GM06990 (cell line): Measurements from ENCODE around the gene ZNF48.

ENCODE experiments used
- DNase-seq: peaks from one replicate; pipeline ENCODE4 v3.0.0-alpha.2; 2011; ENCODE audit not compliant: insufficient read length; ENCODE audit errors: extremely low read depth
- H3K27me3 ChIP-seq: replicated peaks from 2 replicates; pipeline ENCODE4 v1.6.0; 2011; ENCODE audit warnings: low read length; ENCODE audit not compliant: control insufficient read depth, insufficient read depth
- H3K36me3 ChIP-seq: 2 replicates; pipeline ENCODE4 v1.5.1; 2011; ENCODE audit warnings: low read length; ENCODE audit not compliant: control insufficient read depth, insufficient read depth
- H3K4me3 ChIP-seq: replicated peaks from 2 replicates; pipeline ENCODE4 v1.5.1; 2011; ENCODE audit warnings: low read depth, mild to moderate bottlenecking, control low read depth, low read length
- TF ChIP-seq, protein P1 (sequence below): IDR thresholded peaks from 2 replicates; pipeline ENCODE4 v1.5.1; 2011; ENCODE audit warnings: low read length, control low read depth, mild to moderate bottlenecking, inconsistent platforms; ENCODE audit not compliant: insufficient read depth, poor library complexity, severe bottlenecking

ZNF48 gene

DNA sequence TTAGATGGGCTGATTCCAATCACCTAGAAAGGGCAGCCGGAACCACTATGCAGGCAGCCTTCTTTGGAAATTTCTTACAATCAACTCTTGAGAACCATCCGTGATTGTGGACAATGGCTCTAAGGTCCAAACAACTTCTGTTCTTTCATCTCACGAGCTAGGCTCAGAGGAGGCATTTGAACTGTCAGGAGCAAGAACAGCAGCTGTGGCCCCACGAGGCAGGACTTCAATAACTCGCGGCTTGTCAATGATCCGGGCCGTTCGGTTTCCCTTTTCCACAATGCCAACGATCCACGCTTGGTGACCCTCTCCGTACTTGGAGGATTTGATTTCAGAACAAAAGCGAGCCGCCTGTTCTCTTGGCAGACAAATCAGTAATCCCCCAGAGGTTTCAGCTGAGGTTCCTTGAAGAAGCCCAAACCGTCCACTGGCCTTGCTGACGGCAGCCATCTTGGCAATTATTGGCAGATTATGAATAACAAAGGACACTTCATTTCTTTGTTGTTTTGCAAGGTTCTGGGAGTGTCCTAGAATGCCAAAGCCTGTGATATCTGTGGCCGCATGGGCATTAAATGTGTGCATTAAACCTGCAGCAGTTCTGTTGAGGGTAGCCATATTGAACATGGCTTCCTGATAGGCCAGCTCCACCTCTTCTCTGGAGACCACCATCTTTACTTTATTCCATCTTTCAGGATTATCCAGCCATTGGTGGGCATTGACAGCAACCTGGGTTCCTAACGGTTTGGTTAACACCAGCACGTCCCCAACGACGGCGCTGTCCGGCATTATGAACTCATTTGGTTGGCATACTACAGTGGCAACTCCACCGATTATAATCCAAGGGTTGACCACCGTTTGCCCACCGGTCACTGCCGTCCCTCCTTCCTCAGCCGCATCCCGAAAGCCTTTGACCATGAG, 49.3 kb downstream of the ZNF48 start:
- Histone ChIP-seq H3K36me3 (peaks cover 1% of the 10 kb centered on the region), H3K4me3 (peak overlapping the region; percentile 92), H3K27me3 (no peaks in the 10 kb centered on the region)
- TF ChIP-seq, protein P1, sequence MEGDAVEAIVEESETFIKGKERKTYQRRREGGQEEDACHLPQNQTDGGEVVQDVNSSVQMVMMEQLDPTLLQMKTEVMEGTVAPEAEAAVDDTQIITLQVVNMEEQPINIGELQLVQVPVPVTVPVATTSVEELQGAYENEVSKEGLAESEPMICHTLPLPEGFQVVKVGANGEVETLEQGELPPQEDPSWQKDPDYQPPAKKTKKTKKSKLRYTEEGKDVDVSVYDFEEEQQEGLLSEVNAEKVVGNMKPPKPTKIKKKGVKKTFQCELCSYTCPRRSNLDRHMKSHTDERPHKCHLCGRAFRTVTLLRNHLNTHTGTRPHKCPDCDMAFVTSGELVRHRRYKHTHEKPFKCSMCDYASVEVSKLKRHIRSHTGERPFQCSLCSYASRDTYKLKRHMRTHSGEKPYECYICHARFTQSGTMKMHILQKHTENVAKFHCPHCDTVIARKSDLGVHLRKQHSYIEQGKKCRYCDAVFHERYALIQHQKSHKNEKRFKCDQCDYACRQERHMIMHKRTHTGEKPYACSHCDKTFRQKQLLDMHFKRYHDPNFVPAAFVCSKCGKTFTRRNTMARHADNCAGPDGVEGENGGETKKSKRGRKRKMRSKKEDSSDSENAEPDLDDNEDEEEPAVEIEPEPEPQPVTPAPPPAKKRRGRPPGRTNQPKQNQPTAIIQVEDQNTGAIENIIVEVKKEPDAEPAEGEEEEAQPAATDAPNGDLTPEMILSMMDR = no peak
- DNase-seq = no peak

DNA sequence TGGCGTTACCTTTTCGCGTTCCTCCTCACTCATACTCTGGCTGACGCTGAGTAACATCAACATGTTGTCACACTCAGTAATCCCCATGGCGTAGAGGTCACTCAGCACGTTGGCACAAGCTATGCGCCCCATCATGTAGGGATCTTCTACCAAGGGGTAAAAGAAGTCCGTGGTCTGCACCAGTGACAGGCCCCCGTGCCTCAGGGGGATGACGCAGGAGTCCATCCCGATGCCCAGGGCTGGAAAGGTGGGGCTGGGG, 49.9 kb downstream of the ZNF48 start:
- TF ChIP-seq, protein P1 = no peak
- Histone ChIP-seq H3K27me3 (no peaks in the 10 kb centered on the region), H3K36me3 (peaks cover 1% of the 10 kb centered on the region), H3K4me3 (peak overlapping the region; percentile 92)
- no peak for DNase-seq

DNA sequence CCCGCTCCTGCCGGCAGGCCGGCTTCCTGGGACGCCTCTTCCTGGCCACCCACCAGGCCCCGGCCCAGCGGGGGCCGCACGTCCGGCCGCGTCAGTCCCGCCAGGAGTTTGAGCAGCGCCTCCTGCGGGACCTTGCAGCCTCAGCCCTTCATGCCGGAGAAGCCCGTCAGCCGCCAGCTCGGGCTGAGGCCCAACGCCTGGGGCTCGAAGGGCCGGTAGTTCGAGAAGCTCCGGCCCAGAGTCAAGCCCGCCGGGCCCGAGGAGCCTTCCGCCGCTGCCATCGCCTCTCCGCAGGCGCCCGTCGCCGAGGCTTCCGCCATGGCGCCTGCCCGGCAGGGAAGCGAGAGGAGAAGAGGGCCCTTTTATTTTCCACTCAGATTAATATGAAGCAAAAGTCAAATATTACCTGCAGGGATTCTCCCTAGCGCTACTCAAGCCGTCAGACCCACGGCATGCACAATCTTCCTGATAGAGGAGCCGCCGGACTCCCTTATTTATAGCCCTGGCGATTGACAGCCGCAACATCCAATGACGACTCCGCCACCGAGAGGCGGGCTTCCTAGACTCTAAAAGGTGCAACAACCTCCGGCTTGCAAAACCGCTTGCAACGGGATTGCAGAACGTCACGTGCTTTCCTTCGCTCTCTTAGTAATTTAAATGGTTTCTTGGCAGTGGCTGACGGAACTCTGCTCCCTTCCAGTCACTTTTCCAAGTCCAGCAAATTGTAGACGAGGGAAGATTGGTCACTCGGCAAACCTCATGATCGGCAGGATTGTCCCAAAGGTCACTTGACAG, 50.4 kb downstream of the ZNF48 start, which contains the start of gene SEPHS2:
SEPHS2 (minus strand) TSS at position 467 of the 795 bp plus-strand sequence; CDS start at position 320, 147 bp downstream.
- Histone ChIP-seq H3K4me3 (peak within 1 kb of the TSS; percentile 92), H3K27me3 (no peaks in the 10 kb centered on the region), H3K36me3 (peaks cover 1% of the 10 kb centered on the region)
- TF ChIP-seq, protein P1 = peak; percentile 44
- DNase-seq = peak; percentile 93

DNA sequence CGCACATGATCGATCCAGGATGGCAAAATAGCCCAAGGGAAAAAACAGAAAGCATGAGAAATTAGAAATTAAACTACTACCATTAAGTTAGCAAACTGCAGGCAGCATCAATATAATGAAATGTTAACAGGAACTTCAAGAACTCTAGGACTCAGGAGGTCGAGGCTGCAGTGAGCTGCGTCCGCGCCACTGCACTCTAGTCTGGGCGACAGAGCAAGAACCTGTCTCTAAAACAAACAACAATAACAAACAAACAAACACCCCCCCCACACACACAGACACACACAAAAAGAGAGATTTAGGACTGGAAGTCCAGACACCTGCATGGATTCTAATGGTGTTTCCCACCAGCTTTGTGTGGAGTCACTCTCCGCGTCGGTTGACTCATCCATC, 51.0 kb downstream of the ZNF48 start:
- peak overlapping the region; percentile 92 for H3K4me3 ChIP-seq
- peaks cover 1% of the 10 kb centered on the region for H3K36me3 ChIP-seq
- DNase-seq = no peak
- no peaks in the 10 kb centered on the region for H3K27me3 ChIP-seq
- TF ChIP-seq, protein P1 = no peak

DNA sequence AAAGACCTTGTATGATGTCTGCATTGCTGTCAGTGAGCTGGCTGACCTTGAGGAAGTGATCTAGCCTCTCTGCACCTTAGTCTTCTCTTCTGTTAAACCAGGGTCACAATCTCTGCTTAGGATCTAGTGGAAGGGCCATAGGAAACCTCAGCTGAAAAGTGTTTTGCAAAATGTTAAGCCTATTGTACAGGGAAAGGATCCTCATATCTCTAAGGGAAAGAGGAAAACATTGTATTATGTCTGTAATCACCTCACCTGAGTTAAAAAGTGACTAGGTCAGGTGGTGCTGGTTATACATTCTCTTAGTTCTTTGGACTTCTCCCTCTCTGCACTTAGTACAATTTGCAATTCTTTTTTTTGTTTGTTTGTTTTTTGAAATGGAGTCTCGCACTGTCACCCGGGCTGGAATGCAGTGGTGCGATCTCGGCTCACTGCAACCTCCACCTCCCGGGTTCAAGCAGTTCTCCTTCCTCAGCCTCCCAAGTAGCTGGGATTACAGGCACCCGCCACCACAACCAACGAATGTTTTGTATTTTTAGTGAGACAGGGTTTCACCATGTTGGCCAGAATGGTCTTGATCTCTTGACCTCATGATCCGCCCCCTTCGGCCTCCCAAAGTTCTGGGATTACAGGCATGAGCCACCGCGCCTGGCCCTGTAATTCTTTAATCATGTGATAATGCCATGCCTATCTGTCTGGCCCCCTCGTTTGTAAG, 52.4 kb downstream of the ZNF48 start:
- DNase-seq = no peak
- TF ChIP-seq, protein P1 = no peak
- Histone ChIP-seq H3K27me3 (no peaks in the 10 kb centered on the region), H3K4me3 (no peak overlapping the region), H3K36me3 (peaks cover 1% of the 10 kb centered on the region; the same call in 1 of the 2 replicates)
